Measurements from ENCODE around the gene FAAP20. TPM values are rescaled to one million over a fixed set of nuclear protein-coding genes. Genes with fewer than 3 reads are reported as not detected.

Gene FAAP20
- total and polyA plus RNA-seq, 2 experiments from 2014 or later: 24.9 to 117 TPM

DNA sequence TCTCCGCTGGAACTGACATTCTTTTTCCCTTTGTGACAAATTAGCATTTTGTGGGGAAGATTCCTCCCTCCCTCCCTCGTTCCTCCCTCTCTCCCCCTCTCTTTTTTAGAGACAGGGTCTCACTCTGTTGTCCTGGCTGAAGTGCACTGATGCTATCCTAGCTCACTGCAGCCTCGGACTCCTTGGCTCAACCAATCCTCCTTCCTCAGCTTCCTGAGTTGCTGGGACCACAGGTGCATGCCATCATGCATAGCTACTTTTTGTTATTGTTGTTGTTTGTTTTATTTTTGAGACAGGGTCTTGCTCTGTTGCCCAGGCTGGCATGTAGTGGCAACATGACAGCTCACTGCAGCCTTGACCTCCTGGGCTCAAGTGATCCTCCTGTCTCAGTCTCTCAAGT is 26.7 kb upstream of the FAAP20 start:
- peaks cover under 1% of the 10 kb centered on the region for H3K4me1 ChIP-seq (ENCODE audit: insufficient read depth)
- H3K27ac ChIP-seq: no peak overlapping the region
- H3K9me2 ChIP-seq (replicated peaks; ENCODE audit: insufficient read depth): no peaks in the 10 kb centered on the region
- 90% methylated on average over 3 of the region's 3 CpGs for WGBS (ENCODE audit: low lambda C conversion rate, missing lambda C conversion rate)
- H3K9me3 ChIP-seq (ENCODE audit: low read depth): no peaks in the 10 kb centered on the region
- no peak for DNase-seq (ENCODE audit: low spot score)
- H3K4me2 ChIP-seq: no peak overlapping the region
- H3K36me3 ChIP-seq (replicated peaks; ENCODE audit: insufficient read depth, low read depth): no peaks in the 10 kb centered on the region
- H4K20me1 ChIP-seq (ENCODE audit: insufficient read depth, poor library complexity, severe bottlenecking): no peaks in the 10 kb centered on the region
- no peaks in the 10 kb centered on the region for H3K27me3 ChIP-seq
- H2AFZ ChIP-seq: no peak overlapping the region
- H3K4me3 ChIP-seq: no peak overlapping the region
- TF ChIP-seq EZH2 (IDR thresholded peaks at IDR 0.05; ENCODE audit: borderline replicate concordance) (no peak), EZH2phosphoT487 (IDR thresholded peaks at IDR 0.05; ENCODE audit: low read depth, severe bottlenecking, unreplicated experiment) (no peak)
- TF ChIP-seq, protein P1, sequence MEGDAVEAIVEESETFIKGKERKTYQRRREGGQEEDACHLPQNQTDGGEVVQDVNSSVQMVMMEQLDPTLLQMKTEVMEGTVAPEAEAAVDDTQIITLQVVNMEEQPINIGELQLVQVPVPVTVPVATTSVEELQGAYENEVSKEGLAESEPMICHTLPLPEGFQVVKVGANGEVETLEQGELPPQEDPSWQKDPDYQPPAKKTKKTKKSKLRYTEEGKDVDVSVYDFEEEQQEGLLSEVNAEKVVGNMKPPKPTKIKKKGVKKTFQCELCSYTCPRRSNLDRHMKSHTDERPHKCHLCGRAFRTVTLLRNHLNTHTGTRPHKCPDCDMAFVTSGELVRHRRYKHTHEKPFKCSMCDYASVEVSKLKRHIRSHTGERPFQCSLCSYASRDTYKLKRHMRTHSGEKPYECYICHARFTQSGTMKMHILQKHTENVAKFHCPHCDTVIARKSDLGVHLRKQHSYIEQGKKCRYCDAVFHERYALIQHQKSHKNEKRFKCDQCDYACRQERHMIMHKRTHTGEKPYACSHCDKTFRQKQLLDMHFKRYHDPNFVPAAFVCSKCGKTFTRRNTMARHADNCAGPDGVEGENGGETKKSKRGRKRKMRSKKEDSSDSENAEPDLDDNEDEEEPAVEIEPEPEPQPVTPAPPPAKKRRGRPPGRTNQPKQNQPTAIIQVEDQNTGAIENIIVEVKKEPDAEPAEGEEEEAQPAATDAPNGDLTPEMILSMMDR (IDR thresholded peaks at IDR 0.05; ENCODE audit: poor library complexity): no peak
- H3K79me2 ChIP-seq: peaks cover 1% of the 10 kb centered on the region

DNA sequence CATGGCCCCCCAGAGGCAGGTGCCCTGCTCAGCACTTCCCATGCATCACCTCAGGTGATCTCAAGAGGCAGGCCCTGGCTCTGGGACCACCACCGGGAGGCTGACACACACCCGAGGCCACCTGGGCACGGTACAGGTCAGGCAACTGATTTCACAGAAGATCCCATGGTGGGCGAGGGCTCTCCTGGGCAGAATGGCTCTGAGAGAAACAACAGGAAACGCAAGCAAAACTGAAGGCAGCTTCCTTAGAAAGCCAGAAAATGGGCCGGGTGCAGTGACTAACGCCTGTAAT is 22.1 kb upstream of the FAAP20 start:
- Histone ChIP-seq H4K20me1 (ENCODE audit: insufficient read depth, poor library complexity, severe bottlenecking) (no peaks in the 10 kb centered on the region), H3K4me1 (ENCODE audit: insufficient read depth) (peaks cover 33% of the 10 kb centered on the region), H3K9me2 (replicated peaks; ENCODE audit: insufficient read depth) (no peaks in the 10 kb centered on the region), H2AFZ (no peak overlapping the region), H3K36me3 (replicated peaks; ENCODE audit: insufficient read depth, low read depth) (no peaks in the 10 kb centered on the region), H3K9me3 (ENCODE audit: low read depth) (no peaks in the 10 kb centered on the region), H3K79me2 (no peaks in the 10 kb centered on the region), H3K4me3 (no peak overlapping the region), H3K27me3 (no peaks in the 10 kb centered on the region), H3K4me2 (no peak overlapping the region), H3K27ac (no peak overlapping the region)
- TF ChIP-seq, protein P1 (IDR thresholded peaks at IDR 0.05; ENCODE audit: poor library complexity): no peak
- no peak for TF ChIP-seq EZH2phosphoT487 (IDR thresholded peaks at IDR 0.05; ENCODE audit: low read depth, severe bottlenecking, unreplicated experiment)
- no peak for TF ChIP-seq EZH2 (IDR thresholded peaks at IDR 0.05; ENCODE audit: borderline replicate concordance)
- WGBS (ENCODE audit: low lambda C conversion rate, missing lambda C conversion rate): 91% methylated on average over 7 of the region's 7 CpGs
- DNase-seq (ENCODE audit: low spot score): no peak

DNA sequence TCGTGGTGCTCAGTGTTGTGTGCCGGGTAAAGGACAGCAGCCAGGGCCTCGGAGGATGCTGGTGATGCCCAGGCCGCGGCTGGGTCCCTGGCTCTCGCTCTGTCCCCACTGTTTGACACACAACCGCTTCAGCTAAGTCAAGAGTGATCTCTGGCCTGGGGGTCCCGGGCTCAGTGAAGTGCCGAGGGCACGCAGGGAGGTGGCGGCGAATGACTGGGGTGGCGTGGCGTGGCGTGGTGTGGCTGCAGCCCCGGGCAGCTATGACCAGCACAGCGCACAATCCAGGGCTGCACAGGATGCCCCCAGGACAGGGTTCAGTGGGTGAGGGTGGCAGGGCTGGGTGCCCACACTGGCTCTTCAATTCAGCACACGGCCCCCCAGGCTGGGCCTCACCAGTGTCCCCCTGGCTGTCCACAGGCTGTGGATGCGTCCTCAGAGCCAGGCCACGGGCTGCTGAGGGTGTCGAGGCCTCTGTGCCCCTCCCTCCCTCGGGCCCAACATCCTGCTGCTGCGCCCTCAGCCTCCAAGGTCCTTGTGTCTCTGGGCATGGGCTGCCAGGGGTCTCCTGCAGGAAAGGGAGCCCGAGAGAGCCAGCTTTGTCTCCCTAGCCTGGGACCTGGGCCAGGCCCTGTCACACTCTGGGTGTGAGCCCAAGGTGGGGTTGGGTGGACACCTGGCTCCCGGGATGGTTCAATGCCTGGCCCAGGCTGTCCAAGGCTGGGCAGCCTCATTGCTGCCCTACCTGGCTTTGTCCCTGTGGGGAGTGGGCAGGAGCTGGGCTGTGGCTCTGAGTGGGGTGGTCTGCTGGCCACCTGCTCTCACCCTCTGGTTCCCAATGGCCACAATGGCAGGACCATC is 21.6 kb upstream of the FAAP20 start:
- 96% methylated on average over 24 of the region's 25 CpGs for WGBS (ENCODE audit: low lambda C conversion rate, missing lambda C conversion rate)

More for the DNA sequence above, 21.6 kb upstream of the FAAP20 start:
- no peaks in the 10 kb centered on the region for H3K9me2 ChIP-seq (replicated peaks; ENCODE audit: insufficient read depth)
- no peaks in the 10 kb centered on the region for H3K79me2 ChIP-seq
- no peak for DNase-seq (ENCODE audit: low spot score)
- H4K20me1 ChIP-seq (ENCODE audit: insufficient read depth, poor library complexity, severe bottlenecking): no peaks in the 10 kb centered on the region
- no peak overlapping the region for H2AFZ ChIP-seq
- no peak overlapping the region for H3K4me2 ChIP-seq
- no peaks in the 10 kb centered on the region for H3K27me3 ChIP-seq
- H3K9me3 ChIP-seq (ENCODE audit: low read depth): no peaks in the 10 kb centered on the region
- TF ChIP-seq EZH2 (IDR thresholded peaks at IDR 0.05; ENCODE audit: borderline replicate concordance) (no peak), EZH2phosphoT487 (IDR thresholded peaks at IDR 0.05; ENCODE audit: low read depth, severe bottlenecking, unreplicated experiment) (no peak)
- TF ChIP-seq, protein P1 (IDR thresholded peaks at IDR 0.05; ENCODE audit: poor library complexity): no peak
- no peak overlapping the region for H3K4me3 ChIP-seq
- H3K27ac ChIP-seq: no peak overlapping the region
- no peaks in the 10 kb centered on the region for H3K36me3 ChIP-seq (replicated peaks; ENCODE audit: insufficient read depth, low read depth)
- H3K4me1 ChIP-seq (ENCODE audit: insufficient read depth): peaks cover 33% of the 10 kb centered on the region

All from hepatocyte (in vitro differentiated cells).